Stimulated activated CD8-positive, alpha-beta memory T cell treated with anti-CD3 and anti-CD28 coated beads, Interleukin-4, amount 100 ng/mL, for 1 hour (primary cell): ENCODE data around the gene PCDH8.

Experiments used
- DNase-seq, 2 donors: peaks; one replicate each; pipeline ENCODE4 v3.0.0-alpha.2; 2020; ENCODE audit warnings: low read depth in 2 of 2, low spot score in 1 of 2

The PCDH8 gene

DNA sequence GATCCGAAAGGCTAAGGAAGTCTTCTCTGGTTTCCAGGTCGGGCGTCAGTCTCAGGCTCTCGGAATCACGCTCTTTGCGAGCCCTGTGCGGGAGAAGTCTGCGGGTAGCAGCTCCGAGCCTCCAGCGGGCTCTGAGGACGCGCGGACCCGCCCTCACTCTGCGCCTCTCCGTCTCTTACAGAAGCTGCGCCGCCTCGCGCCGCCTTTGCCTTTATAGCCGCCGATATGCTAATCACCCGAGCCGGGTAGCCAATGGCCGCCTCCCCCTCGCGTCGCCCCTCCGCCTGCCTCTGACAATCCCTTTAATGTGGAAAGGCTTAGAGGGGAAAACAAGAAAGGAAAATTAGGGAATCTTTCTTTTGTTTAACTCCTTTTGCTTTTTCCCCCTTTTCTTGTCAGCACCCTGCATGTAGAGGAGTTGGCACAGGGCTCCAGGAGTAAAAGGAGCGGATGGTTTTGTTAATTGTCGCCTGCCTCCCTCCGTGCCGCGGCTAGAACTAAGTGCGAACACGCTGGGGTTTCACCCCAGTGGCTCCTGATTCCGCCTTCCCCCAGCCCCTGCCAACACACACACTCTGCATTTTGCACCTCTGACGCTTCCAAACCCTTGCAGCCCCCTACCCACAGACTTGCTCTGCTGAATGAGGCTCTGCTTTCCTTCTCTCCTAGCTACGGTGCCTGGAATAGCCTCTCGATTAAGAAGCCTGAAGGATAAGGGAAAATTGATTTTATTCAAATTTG lies at the start of gene PCDH8:
PCDH8 (minus strand) TSS at position 186 of the 741 bp plus-strand sequence. CDS start 204 bp downstream, outside the sequence.
- DNase-seq: no peak

DNA sequence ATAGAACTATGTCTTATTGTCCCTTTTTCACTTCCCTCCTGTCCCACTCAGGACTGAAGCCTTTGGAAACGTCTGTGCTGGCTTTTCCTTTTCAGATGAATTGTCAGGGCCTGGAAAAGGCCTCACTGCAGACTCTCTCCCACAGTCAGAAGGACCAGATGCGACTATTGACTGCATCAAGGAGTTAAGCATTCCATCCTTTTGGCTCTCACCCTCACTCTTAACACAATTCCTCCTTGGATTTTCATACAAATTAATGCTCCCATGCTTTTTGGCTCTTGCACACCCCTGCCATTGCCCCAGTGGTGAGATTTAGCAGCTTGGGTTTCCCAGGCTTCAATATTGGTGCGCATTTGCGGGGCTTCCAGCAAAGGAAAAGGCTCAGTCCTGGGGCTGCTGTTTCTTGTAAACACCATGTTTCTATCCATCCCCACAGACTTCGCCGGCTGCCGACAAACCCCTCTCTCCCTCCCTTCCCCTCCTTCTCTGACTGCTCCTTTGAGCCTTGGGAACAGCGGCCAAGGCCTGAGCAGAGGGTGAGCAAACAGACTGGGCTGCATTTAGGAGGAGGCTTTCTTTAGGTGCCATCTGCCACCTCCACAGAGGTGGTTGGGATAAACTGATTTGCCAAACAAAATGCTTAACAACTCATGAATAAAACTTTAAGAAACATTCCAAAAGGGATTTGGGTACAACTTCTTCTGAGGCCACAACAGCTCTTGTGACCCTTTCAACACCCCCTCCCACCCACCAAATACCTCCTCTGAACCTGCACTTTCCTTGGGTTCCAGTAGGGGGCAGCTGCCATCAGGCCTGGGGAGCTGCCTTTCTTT lies 48.6 kb upstream of the PCDH8 start:
- DNase-seq: no peak

DNA sequence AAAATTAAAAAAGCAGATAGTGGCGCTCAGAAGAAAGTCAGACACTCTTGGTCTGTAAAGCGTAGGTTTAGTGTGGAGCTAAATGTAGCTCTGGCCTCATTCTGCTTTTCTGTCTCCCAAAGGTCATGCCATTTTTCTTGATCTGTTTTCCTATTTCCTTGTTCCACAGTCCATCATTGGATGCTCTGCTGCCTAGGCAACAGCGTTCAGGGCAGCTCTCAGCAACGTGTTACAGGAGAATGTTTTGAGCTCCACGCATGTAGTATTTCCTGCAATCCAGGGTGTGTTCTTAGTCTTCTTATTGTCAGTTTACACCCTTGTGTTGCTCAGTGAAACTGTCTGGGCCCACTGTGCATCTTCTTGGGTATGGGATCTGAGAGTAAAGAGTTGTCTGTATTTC lies 46.0 kb upstream of the PCDH8 start:
- DNase-seq: no peak

DNA sequence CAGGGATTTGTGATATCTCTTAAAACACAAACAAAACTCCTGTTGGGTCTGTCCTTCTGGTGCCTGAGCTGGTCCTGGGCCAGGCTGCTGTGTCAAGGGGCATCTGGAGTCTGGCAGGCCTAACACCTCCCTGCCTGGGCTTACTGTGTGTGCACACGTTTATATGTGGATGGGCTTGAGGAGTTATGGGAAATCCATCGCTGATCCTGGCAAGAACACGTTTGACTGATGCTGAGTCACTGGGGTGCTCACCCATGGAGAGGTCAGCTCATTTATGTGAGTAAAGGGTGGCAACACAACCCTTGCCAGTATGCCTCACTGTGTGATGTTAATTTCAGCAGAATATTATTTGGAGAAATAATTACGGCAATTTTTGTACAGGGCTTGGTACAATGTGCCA lies 44.5 kb upstream of the PCDH8 start:
- DNase-seq: no peak

- DNase-seq: no peak
Measured at GRCh38 chr13:52891706-52892105, 43.3 kb upstream of the PCDH8 start.

DNA sequence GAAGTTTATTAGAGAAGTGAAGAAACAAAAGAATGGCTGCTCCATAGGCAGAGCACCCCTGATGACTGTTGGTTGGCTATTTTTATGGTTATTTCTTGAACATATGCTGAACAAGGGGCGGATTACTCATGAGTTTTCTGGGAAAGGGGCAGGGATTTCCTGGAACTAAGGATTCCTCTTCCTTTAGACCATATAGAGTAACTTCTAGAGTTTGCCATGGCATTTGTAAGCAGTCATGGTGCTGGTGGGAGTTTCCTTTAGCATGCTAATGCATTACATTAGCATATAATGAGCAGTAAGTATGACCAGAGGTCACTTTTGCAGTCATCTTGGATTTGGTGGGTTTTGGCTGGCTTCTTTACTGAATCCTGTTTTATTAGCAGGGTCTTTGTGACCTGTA lies 38.7 kb upstream of the PCDH8 start:
- no peak for DNase-seq

- DNase-seq: no peak
Measured at GRCh38 chr13:52885141-52885540, 36.7 kb upstream of the PCDH8 start.

- no peak for DNase-seq
Measured at GRCh38 chr13:52884429-52885010, 36.1 kb upstream of the PCDH8 start.

- no peak for DNase-seq
Measured at GRCh38 chr13:52882785-52883184, 34.3 kb upstream of the PCDH8 start.

DNA sequence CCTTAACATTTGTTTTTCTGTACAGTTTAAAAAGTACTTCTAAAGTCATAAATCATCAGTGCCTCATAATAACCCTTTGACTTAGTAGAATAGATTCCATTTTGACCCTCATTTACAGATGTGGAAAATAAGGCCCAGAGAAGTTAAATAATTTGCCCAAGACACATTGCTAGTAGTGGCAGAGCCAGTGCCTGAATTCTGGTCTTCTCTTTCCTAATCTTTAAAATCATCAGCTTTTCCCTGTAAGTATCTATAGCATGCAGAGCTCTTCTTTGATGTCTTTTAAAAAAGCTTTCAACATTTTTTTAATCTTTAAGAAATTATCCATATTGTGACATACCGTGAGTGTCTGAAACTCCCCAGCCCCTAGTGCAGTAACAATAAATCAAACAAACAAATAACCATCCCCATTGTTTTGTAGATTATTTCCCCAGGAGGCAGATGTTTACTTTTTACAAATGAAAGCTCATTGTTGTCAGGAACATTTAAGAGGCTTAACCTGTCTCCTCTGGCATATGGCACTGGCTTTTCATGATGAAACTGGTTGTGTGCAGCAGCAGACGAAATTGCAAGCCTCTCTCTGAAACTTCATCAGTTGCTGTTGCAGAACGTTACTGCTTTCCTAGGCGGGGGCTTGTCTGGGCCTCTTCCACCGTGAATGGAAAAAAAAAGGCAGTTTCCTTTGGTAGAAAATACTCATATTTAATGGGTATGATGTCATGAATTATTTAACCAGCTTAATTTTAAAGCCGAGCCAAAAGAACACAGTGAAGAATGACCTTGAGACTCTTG lies 31.7 kb upstream of the PCDH8 start:
- no peak for DNase-seq

DNA sequence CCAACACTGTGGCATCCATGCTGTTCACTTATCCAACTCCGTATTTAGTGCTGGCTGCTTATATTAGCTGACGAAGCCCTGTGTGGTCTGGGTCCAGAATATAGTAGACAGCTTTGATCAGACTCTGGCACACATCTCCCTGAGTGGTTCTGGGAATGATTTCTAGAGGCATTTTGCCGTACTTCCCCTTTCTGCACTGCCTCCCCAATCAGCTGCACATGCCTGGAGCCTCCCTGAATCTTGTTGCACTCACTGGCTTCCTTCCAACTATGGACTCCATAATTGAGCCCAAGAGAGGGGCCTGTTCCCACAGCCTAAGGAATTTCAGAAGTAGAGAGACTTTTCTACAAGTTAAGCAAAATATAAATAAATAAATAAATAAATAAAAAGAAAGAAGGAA lies 30.4 kb upstream of the PCDH8 start:
- DNase-seq: no peak

GRCh38 chr13:52870143-52870542 lies 21.7 kb upstream of the PCDH8 start:
- no peak for DNase-seq

DNA sequence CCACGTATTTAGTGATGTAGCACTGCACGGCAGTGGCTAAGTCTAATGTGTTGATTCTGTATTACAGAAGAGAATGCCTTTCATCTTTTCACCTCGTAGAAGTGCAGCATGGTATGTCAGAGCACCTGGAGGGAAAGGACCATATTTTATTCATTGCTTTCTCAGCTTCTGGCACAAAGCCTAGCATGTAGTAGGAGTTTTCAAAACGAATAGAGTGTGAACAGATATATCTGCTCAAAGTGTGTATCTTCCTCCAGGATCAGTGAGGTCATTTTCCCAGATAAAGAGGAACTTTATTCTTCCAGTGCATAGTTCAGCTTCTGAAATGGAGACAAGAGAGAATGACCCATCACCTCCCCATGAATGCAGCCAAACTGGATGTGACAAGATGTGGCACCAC lies 21.2 kb upstream of the PCDH8 start:
- DNase-seq: no peak

DNA sequence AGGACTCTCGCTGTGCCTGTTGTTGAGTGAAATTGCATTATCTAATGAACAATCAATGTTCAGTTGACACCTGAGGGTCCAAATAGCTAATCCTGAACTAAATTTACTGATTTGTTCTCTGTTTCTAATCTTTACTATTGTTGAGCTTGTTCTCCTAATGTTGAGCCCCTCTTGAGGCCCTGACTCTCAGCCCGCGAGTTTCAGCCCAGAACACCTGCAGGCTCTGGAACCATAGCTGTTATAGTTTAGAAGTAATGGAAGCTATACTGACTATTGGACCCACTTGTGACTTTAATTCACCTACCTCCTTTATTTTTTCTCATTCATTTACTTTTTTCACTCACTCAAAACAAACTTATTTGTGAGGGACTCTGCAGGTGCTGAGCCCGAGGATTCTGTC lies 20.6 kb upstream of the PCDH8 start:
- DNase-seq: no peak

DNA sequence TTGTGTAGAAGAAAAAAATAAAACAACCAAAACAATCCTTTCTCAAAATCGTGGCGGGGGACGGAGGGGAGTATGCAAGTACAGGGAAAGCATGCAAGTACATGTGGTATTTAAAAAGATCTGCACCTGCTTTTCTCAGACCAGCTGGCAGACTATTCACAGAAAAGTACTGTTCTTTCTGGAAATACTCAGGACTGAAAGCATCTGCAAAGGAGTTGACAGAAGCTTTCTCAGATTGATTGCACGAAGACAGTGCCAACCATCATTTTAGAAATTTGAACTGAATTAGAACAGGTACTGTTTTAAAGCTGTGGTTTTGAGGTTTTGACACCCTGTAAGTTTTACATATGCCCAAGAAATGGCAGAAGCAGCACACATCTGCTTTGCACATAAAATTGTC lies 19.8 kb upstream of the PCDH8 start:
- DNase-seq: no peak

- no peak for DNase-seq
Measured at GRCh38 chr13:52864941-52865340, 16.5 kb upstream of the PCDH8 start.

GRCh38 chr13:52862358-52863206 lies 14.1 kb upstream of the PCDH8 start:
- no peak for DNase-seq

DNA sequence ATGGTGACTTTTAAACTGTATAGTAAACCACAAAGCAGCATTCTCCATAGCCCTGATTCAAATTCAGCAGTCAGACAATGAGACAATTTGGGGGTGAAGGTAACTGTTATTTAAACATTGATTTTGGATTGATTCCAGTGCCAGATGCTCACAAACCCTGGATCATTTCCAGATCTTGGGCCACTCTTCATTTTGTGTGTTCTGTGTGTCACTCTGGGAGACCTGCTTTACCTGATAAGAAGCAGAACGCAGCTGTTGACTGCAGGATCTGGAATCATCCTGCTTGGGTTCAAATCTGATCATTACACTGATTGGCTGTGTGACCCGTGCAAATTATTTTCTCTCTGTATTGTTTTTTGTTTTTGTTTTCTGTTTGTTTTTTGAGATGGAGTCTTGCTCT lies 4.0 kb upstream of the PCDH8 start:
- DNase-seq: no peak

DNA sequence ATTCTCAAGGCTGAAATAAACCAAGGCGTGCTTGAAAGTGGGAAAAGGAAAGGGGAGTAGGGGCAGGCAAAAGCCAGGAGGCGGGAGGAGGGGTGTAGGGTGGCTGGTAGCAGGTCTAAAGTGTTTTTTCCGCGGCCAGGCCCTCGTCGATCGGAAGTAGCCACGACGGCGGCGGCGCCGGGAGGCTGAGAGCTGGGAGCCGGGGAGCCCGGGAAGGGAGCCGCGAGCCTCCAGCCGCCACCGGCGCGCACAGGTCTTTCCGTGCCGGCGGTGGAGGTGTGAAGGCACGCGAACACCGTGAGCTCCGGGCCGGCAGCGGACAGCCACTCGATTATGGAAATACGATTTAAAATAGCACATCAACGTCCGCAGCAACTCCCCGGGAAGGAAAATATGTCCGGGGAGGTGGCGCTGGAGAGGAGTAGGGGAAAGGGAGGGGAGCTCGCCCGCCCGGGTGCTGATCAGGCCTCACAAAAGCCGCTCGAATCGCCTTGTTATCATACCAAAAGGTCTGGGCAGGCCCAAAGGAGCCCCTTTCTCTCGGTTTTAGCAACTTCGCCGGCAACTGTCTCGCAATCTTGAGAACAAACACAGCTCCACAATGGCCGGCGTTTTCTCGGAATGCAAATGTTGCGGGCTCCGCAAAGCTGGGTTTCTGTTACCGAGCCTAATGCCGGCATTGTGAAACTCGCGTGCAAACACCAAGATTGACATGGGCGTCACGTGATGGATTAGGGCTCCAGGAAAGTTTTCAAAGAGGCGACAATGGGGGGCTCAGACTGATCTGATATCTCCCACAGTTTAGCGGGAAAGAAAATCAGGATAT lies 2.9 kb upstream of the PCDH8 start:
- no peak for DNase-seq
